Activated CD4-positive, alpha-beta T cell treated with anti-CD3 and anti-CD28 coated beads for 48 hours (primary cell): ENCODE results near the gene MRPS21.
"Not testable (repeated sequence)": the region's sequence is repeated elsewhere in the genome, so short reads cannot be mapped to it uniquely, and the experiment has no call there.

ENCODE experiments used
- DNase-seq: peaks from one replicate; pipeline ENCODE4 v3.0.0-alpha.2; 2020

Gene MRPS21

GRCh38 chr1:150281758-150282557 lies 11.7 kb upstream of the MRPS21 start, which contains the start of gene CIART:
TSS of gene CIART (plus strand) at chr1:150282554. CDS start at chr1:150283268, 714 bp downstream.
- peak; percentile 86 for DNase-seq

GRCh38 chr1:150282558-150282958 lies 11.1 kb upstream of the MRPS21 start:
- DNase-seq: peak; percentile 15

GRCh38 chr1:150283260-150283659 lies 10.4 kb upstream of the MRPS21 start:
- DNase-seq: no peak

- no peak for DNase-seq
Measured at GRCh38 chr1:150288382-150288781, 5.3 kb upstream of the MRPS21 start.

- no peak for DNase-seq
Measured at GRCh38 chr1:150288822-150289221, 4.8 kb upstream of the MRPS21 start.

GRCh38 chr1:150295476-150295875 lies 1.8 kb downstream of the MRPS21 start:
- no peak for DNase-seq

GRCh38 chr1:150299716-150300115 lies 6.1 kb downstream of the MRPS21 start:
- DNase-seq: no peak

- no peak for DNase-seq
Measured at GRCh38 chr1:150302338-150302737, 8.7 kb downstream of the MRPS21 start.

GRCh38 chr1:150302902-150303301 lies 9.2 kb downstream of the MRPS21 start:
- DNase-seq: no peak

- not testable (repeated sequence) for DNase-seq
Measured at GRCh38 chr1:150308585-150308984, 14.9 kb downstream of the MRPS21 start.

GRCh38 chr1:150309758-150310508 lies 16.3 kb downstream of the MRPS21 start:
- no peak for DNase-seq

- DNase-seq: no peak
Measured at GRCh38 chr1:150311762-150312161, 18.1 kb downstream of the MRPS21 start.

- DNase-seq: not testable (repeated sequence)
Measured at GRCh38 chr1:150314691-150315090, 21.0 kb downstream of the MRPS21 start.

- DNase-seq: no peak
Measured at GRCh38 chr1:150320667-150320978, 27.0 kb downstream of the MRPS21 start.

- DNase-seq: no peak
Measured at GRCh38 chr1:150321826-150322166, 28.1 kb downstream of the MRPS21 start.

GRCh38 chr1:150322310-150322709 lies 28.6 kb downstream of the MRPS21 start:
- DNase-seq: peak; percentile 45

- no peak for DNase-seq
Measured at GRCh38 chr1:150332651-150333290, 39.1 kb downstream of the MRPS21 start.

GRCh38 chr1:150346316-150346715 lies 52.7 kb downstream of the MRPS21 start:
- DNase-seq: no peak

- no peak for DNase-seq
Measured at GRCh38 chr1:150352866-150353265, 59.2 kb downstream of the MRPS21 start.
